Measurements from ENCODE around the gene ATP9B. TPM values are rescaled to one million over a fixed set of nuclear protein-coding genes. Genes with fewer than 3 reads are reported as not detected.

Gene ATP9B
- total RNA-seq, 1 experiment from 2014 or later: 44.4 TPM

GRCh38 chr18:79294235-79294634 lies 225.0 kb downstream of the ATP9B start:
- no peak for ATAC-seq
- DNase-seq (ENCODE audit: low read depth, low spot score): no peak
- no peaks in the 10 kb centered on the region for H3K9me3 ChIP-seq (ENCODE audit: control insufficient read depth, insufficient read depth, low read depth, low read length)
- ChIA-PET POLR2A (no interaction called here), CTCF (no interaction called here)
- intact Hi-C loops (cut with micrococcal nuclease; ENCODE audit: unreplicated experiment) (no loop called here), in situ Hi-C loops (cut with HindIII; ENCODE audit: low pct_unique_long_range_greater_than_20kb, low sequenced_read_pairs) (no loop called here)
- no TSS peak for BruUV-seq (replicated peaks)
- H3K27me3 ChIP-seq (ENCODE audit: control insufficient read depth, insufficient read depth, low read length): no peaks in the 10 kb centered on the region
- no peaks in the 10 kb centered on the region for H3K4me1 ChIP-seq (ENCODE audit: control insufficient read depth, insufficient read depth, low read length)
- TF ChIP-seq REST (IDR thresholded peaks at IDR 0.05; ENCODE audit: insufficient read depth in 1 of 2, low read depth in 2 of 2, low read length in 1 of 2) (no peak), TCF7L2 (IDR thresholded peaks at IDR 0.05; ENCODE audit: low read depth, low read length) (no peak), POLR2AphosphoS5 (IDR thresholded peaks at IDR 0.05; ENCODE audit: low read depth, low read length) (no peak), CTCF (IDR thresholded peaks at IDR 0.05) (no peak), SIN3A (IDR thresholded peaks at IDR 0.05; ENCODE audit: borderline replicate concordance, insufficient read depth, low read depth, low read length) (no peak)
- no peak overlapping the region for H3K4me3 ChIP-seq (ENCODE audit: low read depth in 2 of 2, low read length in 2 of 2)
- H3K27ac ChIP-seq (ENCODE audit: low read length): no peak overlapping the region
- no peaks in the 10 kb centered on the region for H3K36me3 ChIP-seq (ENCODE audit: control insufficient read depth, insufficient read depth, low read length)

DNA sequence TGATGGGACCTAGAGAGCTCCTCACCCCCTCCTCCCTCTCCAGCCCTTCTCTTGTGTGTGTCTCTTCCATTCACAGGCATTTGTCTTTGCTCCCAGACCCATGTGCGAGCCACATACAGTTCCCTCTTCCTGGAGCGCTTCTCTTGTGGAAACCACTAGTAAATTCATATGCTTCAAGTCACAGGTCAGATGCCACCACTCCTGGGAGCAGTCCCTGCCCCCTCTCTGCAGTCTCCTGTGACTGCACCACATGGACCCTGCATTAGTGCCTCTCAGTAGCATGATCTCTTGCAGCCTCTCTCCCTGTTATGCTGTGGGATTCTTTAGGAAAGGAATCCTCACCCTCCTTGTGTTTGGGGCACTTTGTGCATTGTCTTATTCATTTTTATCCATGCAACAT lies 230.1 kb downstream of the ATP9B start:
- Histone ChIP-seq H3K9me3 (ENCODE audit: control insufficient read depth, insufficient read depth, low read depth, low read length) (no peaks in the 10 kb centered on the region), H3K27me3 (ENCODE audit: control insufficient read depth, insufficient read depth, low read length) (no peaks in the 10 kb centered on the region), H3K4me1 (ENCODE audit: control insufficient read depth, insufficient read depth, low read length) (no peaks in the 10 kb centered on the region), H3K4me3 (ENCODE audit: low read depth in 2 of 2, low read length in 2 of 2) (no peak overlapping the region), H3K27ac (ENCODE audit: low read length) (no peak overlapping the region), H3K36me3 (ENCODE audit: control insufficient read depth, insufficient read depth, low read length) (no peaks in the 10 kb centered on the region; the same call in 1 of the 2 replicates)
- DNase-seq (ENCODE audit: low read depth, low spot score) (no peak), ATAC-seq (no peak)
- BruUV-seq (replicated peaks): no TSS peak
- ChIA-PET POLR2A (no interaction called here), CTCF (no interaction called here)
- in situ Hi-C loops (cut with HindIII; ENCODE audit: low pct_unique_long_range_greater_than_20kb, low sequenced_read_pairs): no loop called here
- no peak for TF ChIP-seq SIN3A (IDR thresholded peaks at IDR 0.05; ENCODE audit: borderline replicate concordance, insufficient read depth, low read depth, low read length)
- intact Hi-C loops (cut with micrococcal nuclease; ENCODE audit: unreplicated experiment): no loop called here

GRCh38 chr18:79299711-79300110 lies 230.5 kb downstream of the ATP9B start:
- no peaks in the 10 kb centered on the region for H3K4me1 ChIP-seq (ENCODE audit: control insufficient read depth, insufficient read depth, low read length)
- H3K27me3 ChIP-seq (ENCODE audit: control insufficient read depth, insufficient read depth, low read length): no peaks in the 10 kb centered on the region
- no peaks in the 10 kb centered on the region; the same call in 1 of the 2 replicates for H3K36me3 ChIP-seq (ENCODE audit: control insufficient read depth, insufficient read depth, low read length)
- no TSS peak for BruUV-seq (replicated peaks)
- no peak overlapping the region for H3K27ac ChIP-seq (ENCODE audit: low read length)
- CTCF ChIA-PET: no interaction called here
- DNase-seq (ENCODE audit: low read depth, low spot score): no peak
- no peak for ATAC-seq
- no peaks in the 10 kb centered on the region for H3K9me3 ChIP-seq (ENCODE audit: control insufficient read depth, insufficient read depth, low read depth, low read length)
- TF ChIP-seq REST (IDR thresholded peaks at IDR 0.05; ENCODE audit: insufficient read depth in 1 of 2, low read depth in 2 of 2, low read length in 1 of 2) (no peak), POLR2AphosphoS5 (IDR thresholded peaks at IDR 0.05; ENCODE audit: low read depth, low read length) (no peak), TCF7L2 (IDR thresholded peaks at IDR 0.05; ENCODE audit: low read depth, low read length) (no peak), SIN3A (IDR thresholded peaks at IDR 0.05; ENCODE audit: borderline replicate concordance, insufficient read depth, low read depth, low read length) (no peak), CTCF (IDR thresholded peaks at IDR 0.05) (no peak)
- in situ Hi-C loops (cut with HindIII; ENCODE audit: low pct_unique_long_range_greater_than_20kb, low sequenced_read_pairs) (no loop called here), intact Hi-C loops (cut with micrococcal nuclease; ENCODE audit: unreplicated experiment) (no loop called here)
- no peak overlapping the region for H3K4me3 ChIP-seq (ENCODE audit: low read depth in 2 of 2, low read length in 2 of 2)
- POLR2A ChIA-PET: no interaction called here

Measured in Panc1 (cell line).